GM19023 (cell line): ENCODE measurements around the gene CDYL.

Source experiments
- ATAC-seq: cut with Tn5 transposase; IDR thresholded peaks from one replicate; pipeline ENCODE4 v1.9.1; 2021; ENCODE audit warnings: mild to moderate bottlenecking, moderate library complexity; ENCODE audit not compliant: unreplicated experiment

Gene CDYL

GRCh38 chr6:4872841-4873240 is 96.6 kb downstream of the CDYL start:
- ATAC-seq = no peak

GRCh38 chr6:4873928-4874327 is 97.7 kb downstream of the CDYL start:
- ATAC-seq = no peak

GRCh38 chr6:4879741-4880275 is 103.6 kb downstream of the CDYL start:
- ATAC-seq = peak; percentile 65

GRCh38 chr6:4880363-4880762 is 104.2 kb downstream of the CDYL start:
- ATAC-seq = no peak

GRCh38 chr6:4883298-4883697 is 107.1 kb downstream of the CDYL start:
- ATAC-seq = no peak

GRCh38 chr6:4884646-4885340 is 108.6 kb downstream of the CDYL start:
- no peak for ATAC-seq

GRCh38 chr6:4885341-4885933 is 109.2 kb downstream of the CDYL start:
- no peak for ATAC-seq

GRCh38 chr6:4888841-4889240 is 112.6 kb downstream of the CDYL start:
- no peak for ATAC-seq

GRCh38 chr6:4889701-4890100 is 113.5 kb downstream of the CDYL start:
- no peak for ATAC-seq

GRCh38 chr6:4890191-4890590 is 114.0 kb downstream of the CDYL start:
- ATAC-seq = no peak

GRCh38 chr6:4890627-4891026 is 114.4 kb downstream of the CDYL start:
- no peak for ATAC-seq

GRCh38 chr6:4891141-4891540 is 114.9 kb downstream of the CDYL start:
- no peak for ATAC-seq

GRCh38 chr6:4892785-4893485 is 116.7 kb downstream of the CDYL start:
- no peak for ATAC-seq

GRCh38 chr6:4894049-4894448 is 117.8 kb downstream of the CDYL start:
- ATAC-seq = no peak

- ATAC-seq = no peak
These were observed 119.8 kb downstream of the CDYL start for GRCh38 chr6:4895971-4896370.

- ATAC-seq = no peak
These were observed 120.2 kb downstream of the CDYL start for GRCh38 chr6:4896401-4896800.

- ATAC-seq = no peak
These were observed 123.2 kb downstream of the CDYL start for GRCh38 chr6:4899249-4900034.

- ATAC-seq = peak; percentile 79
These were observed 125.3 kb downstream of the CDYL start for GRCh38 chr6:4901386-4902061.

- ATAC-seq = no peak
These were observed 126.2 kb downstream of the CDYL start for GRCh38 chr6:4902363-4902762.

GRCh38 chr6:4903121-4903520 is 126.9 kb downstream of the CDYL start:
- no peak for ATAC-seq
